Activated CD4-positive, alpha-beta T cell treated with anti-CD3 and anti-CD28 coated beads for 36 hours (primary cell): ENCODE data around the gene NRAP. TPM values are rescaled to one million over a fixed set of nuclear protein-coding genes. Genes with fewer than 3 reads are reported as not detected.

Experiments
- ATAC-seq: fragments of 200-7000 bp; cut with Tn5 transposase; one replicate; pipeline ENCODE4 v1.10.0; 2021; ENCODE audit warnings: mild to moderate bottlenecking, moderate library complexity
- CTCF ChIA-PET: fragments of 350-600 bp; sonication (Branson Sonifier 250); formaldehyde crosslinking; loops from one replicate; lab custom pipeline; 2021; ENCODE audit warnings: antibody characterized with exemption; lab: Charles Lee
- POLR2A ChIA-PET: fragments of 350-600 bp; sonication (Branson Sonifier 250); formaldehyde crosslinking; loops from one replicate; lab custom pipeline; 2021; ENCODE audit warnings: antibody characterized with exemption, inconsistent platforms; lab: Charles Lee
- DNase-seq: peaks from one replicate; pipeline ENCODE4 v3.0.0-alpha.2; 2020
- H3K27ac Mint-ChIP-seq: one replicate; pipeline ENCODE4 v1.8.0; 2021; ENCODE audit warnings: mixed read lengths
- H3K27me3 Mint-ChIP-seq: one replicate; pipeline ENCODE4 v1.8.0; 2021; ENCODE audit warnings: mixed read lengths
- H3K36me3 Mint-ChIP-seq: one replicate; pipeline ENCODE4 v1.8.0; 2021; ENCODE audit warnings: low read depth, mixed read lengths
- H3K4me1 Mint-ChIP-seq: one replicate; pipeline ENCODE4 v1.8.0; 2021; ENCODE audit warnings: mixed read lengths
- H3K4me3 Mint-ChIP-seq: one replicate; pipeline ENCODE4 v1.8.0; 2021; ENCODE audit warnings: mild to moderate bottlenecking, moderate library complexity, mixed read lengths
- H3K9me3 Mint-ChIP-seq: one replicate; pipeline ENCODE4 v1.8.0; 2021; ENCODE audit warnings: low read depth, mixed read lengths
- intact Hi-C, 2 experiments: fragments of 100-400 bp; cut with DNase I in 1 of 2; cut with micrococcal nuclease in 1 of 2; formaldehyde crosslinking; loops; one replicate each; pipeline versions ENCODE4 v1.14.2 to v1.15.1; 2022 to 2024; cut with DNase I, micrococcal nuclease
- total RNA-seq, 2 experiments: library from RNA; stranded (reverse); gene quantifications; one replicate each; pipeline ENCODE4 v1.2.3, GENCODE V29; 2021

NRAP gene
- total RNA-seq, 2 experiments from 2014 or later: not detected

GRCh38 chr10:113617086-113617485 is 46.8 kb downstream of the NRAP start:
- Mint-ChIP-seq H3K27me3 (peaks cover 26% of the 10 kb centered on the region), H3K4me3 (no peak overlapping the region), H3K27ac (no peak overlapping the region), H3K36me3 (no peaks in the 10 kb centered on the region), H3K9me3 (no peaks in the 10 kb centered on the region), H3K4me1 (no peaks in the 10 kb centered on the region)
- ATAC-seq (no peak), DNase-seq (no peak)
- CTCF ChIA-PET: interaction anchor here (0.8 to 1.5 kb wide), 2 partner anchors 12 to 240 kb away, joined by 3 read pairs; no protein-coding TSS in a partner anchor
- POLR2A ChIA-PET: no interaction called here
- intact Hi-C loops: no loop called here

- no peak for ATAC-seq
- Mint-ChIP-seq H3K27ac (no peak overlapping the region), H3K4me1 (no peaks in the 10 kb centered on the region), H3K36me3 (no peaks in the 10 kb centered on the region), H3K4me3 (no peak overlapping the region), H3K27me3 (peaks cover 26% of the 10 kb centered on the region), H3K9me3 (no peaks in the 10 kb centered on the region)
- intact Hi-C loops: no loop called here
- peak; percentile 9 for DNase-seq
- ChIA-PET POLR2A (interaction anchor here (0.6 kb wide), 1 partner anchor 8 kb away, joined by 3 read pairs; no protein-coding TSS in a partner anchor), CTCF (interaction anchor here (0.8 to 1.5 kb wide), 2 partner anchors 12 to 241 kb away, joined by 3 read pairs; no protein-coding TSS in a partner anchor)
Measured at GRCh38 chr10:113616244-113617074, 47.4 kb downstream of the NRAP start.

GRCh38 chr10:113613977-113614690 is 49.7 kb downstream of the NRAP start:
- no peak for ATAC-seq
- Mint-ChIP-seq H3K27me3 (peaks cover 29% of the 10 kb centered on the region), H3K36me3 (no peaks in the 10 kb centered on the region), H3K4me1 (no peaks in the 10 kb centered on the region), H3K4me3 (no peak overlapping the region), H3K27ac (no peak overlapping the region), H3K9me3 (no peaks in the 10 kb centered on the region)
- POLR2A ChIA-PET: no interaction called here
- intact Hi-C loops: no loop called here
- no peak for DNase-seq
- CTCF ChIA-PET: no interaction called here

GRCh38 chr10:113613427-113613826 is 50.4 kb downstream of the NRAP start:
- ChIA-PET POLR2A (no interaction called here), CTCF (interaction anchor here (0.6 kb wide), 1 partner anchor 1059 kb away, joined by 3 read pairs; no protein-coding TSS in a partner anchor)
- DNase-seq (no peak), ATAC-seq (no peak)
- no peaks in the 10 kb centered on the region for H3K4me1 Mint-ChIP-seq
- intact Hi-C loops: no loop called here
- no peaks in the 10 kb centered on the region for H3K36me3 Mint-ChIP-seq
- H3K27me3 Mint-ChIP-seq: peaks cover 29% of the 10 kb centered on the region
- no peak overlapping the region for H3K4me3 Mint-ChIP-seq
- no peaks in the 10 kb centered on the region for H3K9me3 Mint-ChIP-seq
- H3K27ac Mint-ChIP-seq: no peak overlapping the region

GRCh38 chr10:113612154-113612553 is 51.7 kb downstream of the NRAP start:
- peaks cover 24% of the 10 kb centered on the region for H3K27me3 Mint-ChIP-seq

GRCh38 chr10:113610631-113611601 is 52.9 kb downstream of the NRAP start:
- ChIA-PET POLR2A (no interaction called here), CTCF (interaction anchor here (0.7 kb wide), 1 partner anchor 95 kb away, joined by 4 read pairs; no protein-coding TSS in a partner anchor)
- H3K4me3 Mint-ChIP-seq: no peak overlapping the region

More at GRCh38 chr10:113612154-113612553, 51.7 kb downstream of the NRAP start:
- DNase-seq: no peak
- Mint-ChIP-seq H3K36me3 (no peaks in the 10 kb centered on the region), H3K9me3 (no peaks in the 10 kb centered on the region), H3K4me1 (no peaks in the 10 kb centered on the region), H3K27ac (no peak overlapping the region), H3K4me3 (no peak overlapping the region)
- intact Hi-C loops: no loop called here
- no peak for ATAC-seq
- POLR2A ChIA-PET: no interaction called here
- CTCF ChIA-PET: no interaction called here

GRCh38 chr10:113609704-113610108 is 54.1 kb downstream of the NRAP start:
- intact Hi-C loops: no loop called here
- CTCF ChIA-PET: no interaction called here
- POLR2A ChIA-PET: no interaction called here

More at GRCh38 chr10:113610631-113611601, 52.9 kb downstream of the NRAP start:
- Mint-ChIP-seq H3K27me3 (peaks cover 16% of the 10 kb centered on the region), H3K4me1 (no peaks in the 10 kb centered on the region), H3K27ac (no peak overlapping the region), H3K36me3 (no peaks in the 10 kb centered on the region), H3K9me3 (no peaks in the 10 kb centered on the region)
- DNase-seq (no peak), ATAC-seq (no peak)
- intact Hi-C loops: no loop called here

GRCh38 chr10:113605268-113605978 is 58.4 kb downstream of the NRAP start:
- ATAC-seq (no peak), DNase-seq (no peak)
- CTCF ChIA-PET: no interaction called here
- H3K27ac Mint-ChIP-seq: no peak overlapping the region
- intact Hi-C loops: no loop called here
- no peaks in the 10 kb centered on the region for H3K4me1 Mint-ChIP-seq
- H3K9me3 Mint-ChIP-seq: no peaks in the 10 kb centered on the region
- peaks cover 4% of the 10 kb centered on the region for H3K27me3 Mint-ChIP-seq
- no peaks in the 10 kb centered on the region for H3K36me3 Mint-ChIP-seq
- POLR2A ChIA-PET: no interaction called here
- no peak overlapping the region for H3K4me3 Mint-ChIP-seq

More at GRCh38 chr10:113609704-113610108, 54.1 kb downstream of the NRAP start:
- no peak overlapping the region for H3K4me3 Mint-ChIP-seq
- no peaks in the 10 kb centered on the region for H3K9me3 Mint-ChIP-seq
- H3K27me3 Mint-ChIP-seq: peaks cover 14% of the 10 kb centered on the region
- DNase-seq (no peak), ATAC-seq (no peak)
- no peaks in the 10 kb centered on the region for H3K36me3 Mint-ChIP-seq
- no peaks in the 10 kb centered on the region for H3K4me1 Mint-ChIP-seq
- no peak overlapping the region for H3K27ac Mint-ChIP-seq

GRCh38 chr10:113604572-113604971 is 59.3 kb downstream of the NRAP start:
- no peaks in the 10 kb centered on the region for H3K4me1 Mint-ChIP-seq
- H3K27me3 Mint-ChIP-seq: peaks cover 3% of the 10 kb centered on the region
- DNase-seq: no peak
- intact Hi-C loops: no loop called here
- H3K4me3 Mint-ChIP-seq: no peak overlapping the region
- H3K9me3 Mint-ChIP-seq: no peaks in the 10 kb centered on the region
- H3K27ac Mint-ChIP-seq: no peak overlapping the region
- ChIA-PET CTCF (no interaction called here), POLR2A (no interaction called here)
- no peaks in the 10 kb centered on the region for H3K36me3 Mint-ChIP-seq
- no peak for ATAC-seq

GRCh38 chr10:113603057-113603777 is 60.6 kb downstream of the NRAP start:
- intact Hi-C loops: no loop called here
- POLR2A ChIA-PET: no interaction called here
- Mint-ChIP-seq H3K9me3 (no peaks in the 10 kb centered on the region), H3K4me3 (no peak overlapping the region), H3K27me3 (peaks cover 1% of the 10 kb centered on the region), H3K36me3 (no peaks in the 10 kb centered on the region), H3K4me1 (no peaks in the 10 kb centered on the region), H3K27ac (no peak overlapping the region)
- ATAC-seq (no peak), DNase-seq (no peak)
- CTCF ChIA-PET: no interaction called here
